Measurements from ENCODE around the gene ZNF512B. TPM values are rescaled to one million over a fixed set of nuclear protein-coding genes. Genes with fewer than 3 reads are reported as not detected.
"Not testable (repeated sequence)": the region's sequence is repeated elsewhere in the genome, so short reads cannot be mapped to it uniquely, and the experiment has no call there.

The ZNF512B gene
- total RNA-seq, 1 donor from 2014 or later, result 13.0 TPM

DNA sequence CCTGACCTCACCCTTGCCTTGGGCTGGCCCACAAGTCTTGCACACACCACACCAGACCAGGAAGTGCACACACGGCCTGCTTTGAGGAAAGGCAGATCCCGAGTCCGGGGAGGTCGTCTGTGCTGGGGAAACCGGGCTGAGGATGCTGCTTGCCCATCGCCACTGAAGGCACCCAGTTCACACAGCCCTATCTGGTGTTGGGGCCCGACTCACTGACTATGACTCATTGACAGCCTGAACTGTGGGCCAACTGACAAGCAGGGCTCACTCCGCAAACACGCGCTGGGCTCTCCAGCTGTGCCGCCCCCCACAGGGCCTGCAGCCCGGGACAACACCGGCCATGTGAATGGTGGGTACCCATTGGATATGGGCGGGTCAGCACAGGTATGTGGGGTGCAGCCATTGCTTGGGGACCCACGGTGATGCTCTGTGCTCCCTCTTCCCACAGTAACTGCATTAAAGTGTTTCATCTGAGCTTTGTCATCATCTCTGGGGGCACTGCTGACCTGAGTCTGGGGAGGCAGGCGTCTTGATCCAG lies 8.1 kb upstream of the ZNF512B start:
- peak; percentile 19 for DNase-seq (ENCODE audit: low read depth)

GRCh38 chr20:63976980-63977738 lies 7.4 kb upstream of the ZNF512B start:
- no peak for DNase-seq (ENCODE audit: low read depth)

GRCh38 chr20:63976511-63976910 lies 6.8 kb upstream of the ZNF512B start:
- DNase-seq (ENCODE audit: low read depth), result not testable (repeated sequence)

- DNase-seq (ENCODE audit: low read depth), result no peak
These were observed 4.9 kb upstream of the ZNF512B start for GRCh38 chr20:63974402-63975200.

GRCh38 chr20:63973636-63974401 lies 4.1 kb upstream of the ZNF512B start:
- DNase-seq (ENCODE audit: low read depth), result peak; percentile 52

DNA sequence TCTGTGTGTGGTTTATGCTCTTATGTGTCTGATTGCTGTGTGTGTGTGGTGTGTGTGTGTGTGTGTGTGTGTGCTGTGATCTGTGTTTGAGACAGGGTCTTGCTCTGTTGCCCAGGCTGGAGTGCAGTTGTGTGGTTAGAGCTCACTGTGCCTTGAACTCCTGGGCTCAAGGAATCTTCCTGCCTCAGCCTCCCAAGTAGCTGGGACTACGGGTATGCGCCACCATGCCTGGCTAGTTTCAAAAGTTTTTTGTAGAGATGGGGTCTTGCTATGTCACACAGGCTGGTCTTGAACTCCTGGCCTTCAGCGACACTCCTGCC lies 3.4 kb upstream of the ZNF512B start:
- no peak for DNase-seq (ENCODE audit: low read depth)

DNA sequence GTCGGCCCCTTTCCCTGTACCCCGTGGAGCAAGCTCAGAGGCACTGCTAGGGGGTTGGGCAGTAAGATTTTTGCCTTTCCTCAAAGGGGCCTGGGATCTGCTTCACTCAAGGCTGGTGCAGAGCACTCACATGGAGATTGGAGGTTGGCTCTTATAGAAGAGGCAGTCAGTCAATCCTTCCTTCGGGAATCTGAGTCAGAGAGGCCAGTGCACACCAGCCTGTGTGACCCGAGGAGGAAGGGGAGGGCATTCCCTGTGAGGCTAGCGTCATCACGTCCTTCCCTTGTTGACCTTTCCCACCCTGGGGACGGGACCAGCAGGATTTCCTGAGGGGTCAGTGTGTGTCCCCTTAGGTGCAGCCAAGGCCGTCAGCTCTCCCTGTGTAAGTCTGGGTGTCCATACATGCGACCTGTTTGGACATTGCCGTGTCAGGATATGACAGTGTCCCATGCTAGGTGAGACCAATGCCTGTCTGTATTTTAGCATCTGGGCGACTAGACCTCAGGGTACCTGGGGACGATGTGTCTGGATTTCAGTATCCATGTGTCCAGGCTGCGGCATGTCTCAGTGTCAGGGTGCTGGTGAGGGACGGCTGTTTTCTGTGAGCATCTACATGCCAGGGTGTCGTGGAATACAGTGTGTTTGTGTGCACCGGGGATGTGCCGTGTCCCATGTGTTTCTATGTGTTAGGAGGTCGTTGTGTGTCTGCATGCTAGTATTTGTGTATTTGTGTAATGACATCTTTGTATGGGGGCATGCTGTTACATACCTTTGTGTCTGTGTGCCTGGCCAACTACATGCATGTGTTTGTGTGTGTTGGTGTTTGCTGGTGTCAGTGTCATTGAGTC lies 2.8 kb upstream of the ZNF512B start:
- no peak for DNase-seq (ENCODE audit: low read depth)

DNA sequence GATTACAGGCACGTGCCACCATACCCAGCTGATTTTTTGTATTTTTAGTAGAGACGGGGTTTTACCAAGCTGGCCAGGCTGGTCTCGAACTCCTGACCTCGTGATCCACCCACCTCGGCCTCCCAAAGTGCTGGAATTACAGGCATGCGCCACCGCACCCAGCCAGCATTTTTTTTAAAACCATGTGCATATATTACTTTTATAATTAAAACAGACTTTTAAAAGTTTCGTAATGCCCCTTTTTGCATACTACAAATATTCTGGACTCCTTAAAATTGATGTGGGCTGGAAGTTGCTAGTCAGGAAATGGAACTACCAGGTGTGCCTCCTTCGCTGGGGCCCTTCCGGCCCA lies 2.2 kb upstream of the ZNF512B start:
- DNase-seq (ENCODE audit: low read depth), result not testable (repeated sequence)

GRCh38 chr20:63970714-63971431 lies 1.1 kb upstream of the ZNF512B start:
- no peak for DNase-seq (ENCODE audit: low read depth)

DNA sequence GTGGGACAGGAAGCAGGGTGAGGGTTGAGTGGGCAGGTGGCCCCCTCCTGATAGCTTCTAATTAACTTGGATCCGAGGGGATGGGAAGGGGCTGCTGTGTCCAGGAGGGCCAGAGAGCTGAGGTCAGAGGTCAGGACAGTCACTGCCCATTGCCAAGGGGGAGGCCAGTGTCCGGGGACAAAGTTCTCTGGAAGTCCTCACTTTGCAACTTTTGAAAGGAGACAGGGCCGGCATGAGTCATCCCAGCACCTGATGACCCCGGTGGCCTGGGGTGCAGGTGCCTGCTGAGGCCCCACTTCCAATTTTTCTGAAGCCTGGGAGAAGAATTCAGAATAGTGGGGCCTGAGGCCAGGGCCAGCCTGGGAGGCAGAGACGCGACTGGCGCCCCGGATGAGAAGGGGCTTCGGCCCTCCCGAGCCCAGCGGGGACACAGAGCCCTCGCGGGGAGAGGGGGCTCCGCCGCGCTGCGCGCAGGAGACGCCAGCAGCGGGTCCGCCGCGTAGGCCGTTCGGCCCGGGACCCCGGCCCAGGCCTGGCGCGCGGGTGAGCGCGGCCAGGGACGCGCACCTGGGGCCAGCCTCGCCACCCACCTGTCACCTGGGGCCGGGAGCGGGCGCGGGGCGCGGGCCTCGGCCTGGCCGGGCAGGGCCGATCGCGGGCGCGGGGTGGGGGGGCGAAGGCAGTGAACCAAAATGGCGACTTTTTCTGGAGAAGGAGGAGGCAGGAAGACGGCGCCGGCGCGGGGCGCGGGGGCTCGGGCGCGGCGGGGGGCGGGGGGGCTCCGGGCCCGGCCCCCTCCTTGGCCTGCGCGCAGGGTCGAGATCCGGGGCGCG lies 586 bp downstream of the ZNF512B start:
- no peak for DNase-seq (ENCODE audit: low read depth)

GRCh38 chr20:63968136-63968927 lies 1.4 kb downstream of the ZNF512B start:
- no peak for DNase-seq (ENCODE audit: low read depth)

DNA sequence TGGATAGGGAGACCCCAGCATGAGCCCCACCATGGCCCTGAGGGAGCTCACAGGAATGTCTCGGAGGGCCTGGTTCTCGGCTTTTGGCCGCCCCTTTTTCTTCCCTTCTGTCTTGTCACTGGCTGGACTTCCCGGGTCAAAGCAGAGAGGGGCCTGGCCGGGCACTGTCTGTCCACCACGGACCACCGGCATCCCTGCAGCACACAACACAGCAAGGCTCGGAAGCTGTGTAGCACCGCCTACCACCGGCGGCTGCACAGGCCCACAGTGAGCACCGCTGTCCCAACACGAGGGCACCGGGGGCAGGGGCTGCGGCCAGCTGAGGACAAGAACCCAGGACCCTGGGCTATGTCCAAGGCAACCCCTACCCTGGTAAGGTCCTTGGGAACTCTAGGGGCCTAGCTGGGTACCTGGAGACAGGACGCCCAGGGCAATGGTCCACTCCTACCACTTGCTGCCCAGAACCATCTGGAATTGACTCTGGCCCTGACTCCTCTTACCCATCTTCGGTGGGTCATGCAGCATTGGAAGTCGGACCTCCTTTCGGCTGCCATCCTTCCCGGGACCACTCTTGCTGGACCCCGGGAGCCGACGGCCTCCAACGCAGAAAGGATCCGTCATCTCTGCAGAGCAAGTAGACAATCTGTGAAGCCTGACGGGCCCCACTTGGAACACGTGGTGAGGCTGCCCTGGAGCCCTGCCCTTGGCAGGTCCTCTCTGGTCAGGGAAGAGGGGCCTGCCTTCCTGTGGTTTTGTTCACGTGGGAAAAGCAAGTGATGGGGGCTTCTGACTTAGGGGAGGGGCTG lies 2.2 kb downstream of the ZNF512B start:
- DNase-seq (ENCODE audit: low read depth), result no peak

DNA sequence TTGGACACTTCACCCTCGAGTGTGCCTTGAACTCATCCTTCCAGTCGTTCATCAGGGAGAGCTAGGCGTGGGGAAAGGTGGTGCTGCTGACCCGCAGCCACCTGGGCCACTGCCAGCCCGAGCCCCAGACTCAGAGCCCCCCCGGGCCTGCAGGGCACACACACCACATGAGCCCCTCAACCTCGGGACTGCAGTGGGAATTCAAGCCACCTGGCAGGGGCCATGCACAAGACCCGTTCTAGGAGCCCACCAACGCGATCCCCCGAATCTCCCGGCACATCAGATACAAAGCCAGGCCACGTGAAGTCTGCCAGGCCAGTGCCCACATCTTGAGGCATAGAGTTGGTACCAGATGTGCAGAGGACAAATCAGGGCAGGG lies 2.8 kb downstream of the ZNF512B start:
- DNase-seq (ENCODE audit: low read depth), result no peak

DNA sequence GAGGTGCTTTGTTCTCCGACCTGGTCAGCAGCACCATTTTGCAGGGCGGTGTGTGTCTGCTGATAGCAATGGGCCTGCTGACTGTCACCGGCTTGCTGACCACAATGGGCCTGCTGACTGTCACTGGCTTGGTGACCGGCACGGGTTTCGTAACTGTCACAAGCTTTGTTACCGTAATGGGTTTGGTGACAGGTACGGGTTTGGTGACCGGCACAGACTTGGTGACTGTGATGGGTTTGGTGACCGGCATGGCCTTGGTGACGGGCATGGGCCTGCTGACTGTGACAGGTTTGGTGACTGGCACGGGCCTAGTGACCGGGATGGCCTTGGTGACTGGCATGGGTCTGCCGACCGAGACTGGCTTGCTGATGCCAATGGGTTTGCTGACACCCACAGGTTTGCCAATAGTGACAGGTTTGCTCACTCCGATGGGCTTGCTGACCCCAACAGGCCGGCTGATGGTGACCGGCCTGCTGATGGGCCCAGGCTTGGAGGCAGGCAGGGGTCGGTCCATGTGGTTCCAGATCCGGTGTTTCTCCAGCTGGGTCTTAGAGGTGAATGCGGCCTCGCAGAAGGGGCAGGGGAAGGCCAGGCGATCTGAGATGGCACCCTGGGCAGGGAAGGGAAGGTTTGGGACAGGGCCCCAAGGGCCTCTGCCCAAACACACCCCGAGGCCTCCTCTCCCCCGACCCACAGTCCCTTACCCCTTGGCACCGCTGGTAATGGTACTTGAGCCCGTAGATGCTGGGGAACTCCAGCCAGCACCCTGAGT lies 3.4 kb downstream of the ZNF512B start:
- no peak for DNase-seq (ENCODE audit: low read depth)

GRCh38 chr20:63964412-63964811 lies 5.3 kb downstream of the ZNF512B start:
- DNase-seq (ENCODE audit: low read depth), result no peak

DNA sequence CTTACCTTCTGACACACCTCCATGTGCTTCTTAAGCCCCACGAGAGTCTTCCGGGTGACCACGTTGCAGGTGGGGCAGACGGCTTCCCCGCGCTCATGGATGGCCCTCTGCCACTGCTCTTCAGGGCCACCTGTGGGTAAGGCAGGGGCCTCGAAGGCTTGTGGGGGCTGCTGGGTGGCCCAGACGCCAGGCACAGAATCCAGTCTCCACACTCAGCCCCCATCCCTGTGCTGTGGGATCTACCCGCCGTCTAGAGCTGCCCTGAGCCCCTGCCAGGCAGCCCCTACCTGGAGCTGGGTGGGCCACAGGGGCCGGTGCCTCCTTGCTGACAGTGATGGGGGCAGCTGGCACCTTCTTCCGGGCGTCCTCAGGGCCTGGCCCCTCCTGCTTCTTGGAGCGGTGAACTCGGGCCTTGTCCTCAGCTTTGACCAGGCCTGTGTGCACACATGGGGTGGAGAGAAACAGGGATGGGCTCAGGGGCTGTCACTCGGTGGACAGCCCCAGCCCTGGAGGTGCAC lies 5.9 kb downstream of the ZNF512B start:
- DNase-seq (ENCODE audit: low read depth), result no peak

GRCh38 chr20:63963348-63963741 lies 6.4 kb downstream of the ZNF512B start:
- no peak for DNase-seq (ENCODE audit: low read depth)
